T-cell (primary cell): ENCODE measurements around the gene CCDC30. TPM values are rescaled to one million over a fixed set of nuclear protein-coding genes. Genes with fewer than 3 reads are reported as not detected.

Source experiments
- ATAC-seq, 4 experiments: fragments of 200-7000 bp in 3 of 4; fragments of 150-1000 bp in 1 of 4; cut with Tn5 transposase; replicated peaks in 1 of 4; 1 replicate in 3 of 4; 2 replicates in 1 of 4; pipeline ENCODE4 v1.10.0; 2021; ENCODE audit warnings: moderate library complexity in 3 of 4, mild to moderate bottlenecking in 2 of 4, moderate number of reproducible peaks in 1 of 4
- CTCF ChIA-PET, 2 donors: fragments of 300-600 bp; sonication (Branson Sonifier 250); formaldehyde crosslinking; loops; one replicate each; lab custom pipeline; 2022; ENCODE audit warnings: antibody characterized with exemption in 2 of 2; lab: Charles Lee
- POLR2A ChIA-PET, 2 donors: fragments of 300-600 bp; sonication (Branson Sonifier 250); formaldehyde crosslinking; loops; one replicate each; lab custom pipeline; 2022; ENCODE audit warnings: antibody characterized with exemption in 2 of 2; lab: Charles Lee
- DNase-seq, 35 experiments: peaks; one replicate each; pipeline versions ENCODE4 v3.0.0 to v3.0.0-alpha.2; 2013 to 2023
- H3K27ac ChIP-seq: one replicate; pipeline ENCODE4 v1.5.1; 2013; ENCODE audit warnings: low read length
- H3K27me3 ChIP-seq, 2 experiments: replicated peaks in 1 of 2; 1 replicate in 1 of 2; 2 replicates in 1 of 2; pipeline versions ENCODE4 v1.6.1 to v1.7.0; 2013; ENCODE audit warnings: low read length in 1 of 2, mixed read lengths in 1 of 2; ENCODE audit not compliant: control insufficient read depth in 2 of 2, insufficient read depth in 2 of 2; ENCODE audit errors: extremely low read depth in 1 of 2
- H3K36me3 ChIP-seq, 2 donors: 1 replicate in 1 of 2; 2 replicates in 1 of 2; pipeline versions ENCODE4 v1.6.1 to v1.7.0; 2013; ENCODE audit warnings: low read length in 1 of 2; ENCODE audit not compliant: control insufficient read depth in 2 of 2, insufficient read depth in 1 of 2; ENCODE audit errors: extremely low read depth in 1 of 2
- H3K4me1 ChIP-seq, 2 experiments: 1 replicate in 1 of 2; 2 replicates in 1 of 2; pipeline versions ENCODE4 v1.6.1 to v1.7.0; 2013; ENCODE audit warnings: low read length in 2 of 2, mixed read lengths in 1 of 2; ENCODE audit not compliant: insufficient read depth in 2 of 2, control insufficient read depth in 1 of 2; ENCODE audit errors: extremely low read depth in 1 of 2
- H3K4me3 ChIP-seq, 2 donors: 1 replicate in 1 of 2; 2 replicates in 1 of 2; pipeline versions ENCODE4 v1.5.1 to v1.7.0; 2013; ENCODE audit warnings: mild to moderate bottlenecking in 2 of 2, low read length in 1 of 2, moderate library complexity in 1 of 2; ENCODE audit not compliant: control insufficient read depth in 1 of 2; ENCODE audit errors: extremely low read depth in 1 of 2
- H3K9me3 ChIP-seq: 2 replicates; pipeline ENCODE4 v1.7.0; 2013
- H3K27ac Mint-ChIP-seq, 2 donors: one replicate each; pipeline ENCODE4 v1.8.0; 2020 to 2021; ENCODE audit warnings: mild to moderate bottlenecking in 2 of 2, mixed read lengths in 2 of 2
- H3K27me3 Mint-ChIP-seq, 2 donors: one replicate each; pipeline ENCODE4 v1.8.0; 2021 to 2022; ENCODE audit warnings: mixed read lengths in 2 of 2
- H3K36me3 Mint-ChIP-seq: one replicate; pipeline ENCODE4 v1.8.0; 2021; ENCODE audit warnings: mixed read lengths
- H3K4me1 Mint-ChIP-seq, 3 donors: one replicate each; pipeline ENCODE4 v1.8.0; 2020 to 2022; ENCODE audit warnings: mixed read lengths in 3 of 3, mild to moderate bottlenecking in 1 of 3
- H3K4me3 Mint-ChIP-seq, 3 donors: one replicate each; pipeline ENCODE4 v1.8.0; 2020 to 2022; ENCODE audit warnings: mild to moderate bottlenecking in 3 of 3, mixed read lengths in 3 of 3, moderate library complexity in 3 of 3
- H3K9me3 Mint-ChIP-seq, 3 donors: one replicate each; pipeline ENCODE4 v1.8.0; 2020 to 2022; ENCODE audit warnings: mixed read lengths in 3 of 3
- WGBS: methylation state at CpG from one replicate; pipeline ENCODE4 v1.1.5; 2013; ENCODE audit warnings: missing lambda C conversion rate; ENCODE audit not compliant: insufficient coverage; 5-methylcytosine and 5-hydroxymethylcytosine counted together
- total RNA-seq, 35 experiments: library from RNA in 6 of 35; stranded (reverse) in 6 of 35; fragments of 120-200 nt in 1 of 35; gene quantifications; one replicate each; pipeline versions ENCODE4 v1.2.1 to v1.2.4 and lab custom pipeline; 2013 to 2026

CCDC30 gene
- total RNA-seq, 5 donors from 2014 or later (not counting 1 experiment from before 2014, with no cell fraction given): 3.3 to 6.3 (median 4.3) TPM

- DNase-seq (no peak), ATAC-seq (no peak)
- Histone ChIP-seq H3K27ac (no peak overlapping the region), H3K9me3 (no peaks in the 10 kb centered on the region), H3K4me1 (no peaks in the 10 kb centered on the region), H3K27me3 (no peaks in the 10 kb centered on the region), H3K4me3 (no peak overlapping the region), H3K36me3 (no peaks in the 10 kb centered on the region)
- Mint-ChIP-seq H3K27ac (no peak overlapping the region), H3K36me3 (no peaks in the 10 kb centered on the region), H3K27me3 (peaks cover 4 to 6% of the 10 kb centered on the region in 2 donors), H3K4me1 (no peaks in the 10 kb centered on the region), H3K4me3 (no peak overlapping the region), H3K9me3 (no peaks in the 10 kb centered on the region)
- 100% methylated on average over 1 of the region's 1 CpG for WGBS
- ChIA-PET POLR2A (no interaction called here), CTCF (no interaction called here)
Measured at GRCh38 chr1:42429603-42430002, 33.5 kb upstream of the CCDC30 start.

- Mint-ChIP-seq H3K4me1 (no peaks in the 10 kb centered on the region), H3K27ac (no peak overlapping the region), H3K4me3 (no peak overlapping the region), H3K36me3 (peaks cover 4% of the 10 kb centered on the region), H3K27me3 (peaks cover 0 to under 1% of the 10 kb centered on the region in 2 donors), H3K9me3 (no peaks in the 10 kb centered on the region)
- Histone ChIP-seq H3K9me3 (no peaks in the 10 kb centered on the region), H3K36me3 (no peaks in the 10 kb centered on the region), H3K27ac (no peak overlapping the region), H3K4me1 (no peaks in the 10 kb centered on the region), H3K4me3 (no peak overlapping the region), H3K27me3 (no peaks in the 10 kb centered on the region)
- ATAC-seq (no peak), DNase-seq (no peak)
- ChIA-PET CTCF (no interaction called here), POLR2A (no interaction called here)
- WGBS: 67% methylated on average over 1 of the region's 3 CpGs
Measured at GRCh38 chr1:42430286-42431135, 32.6 kb upstream of the CCDC30 start.

GRCh38 chr1:42431514-42431913 is 31.6 kb upstream of the CCDC30 start:
- Mint-ChIP-seq H3K4me3 (no peak overlapping the region), H3K4me1 (no peaks in the 10 kb centered on the region), H3K27me3 (no peaks in the 10 kb centered on the region), H3K36me3 (peaks cover 4% of the 10 kb centered on the region), H3K9me3 (no peaks in the 10 kb centered on the region), H3K27ac (no peak overlapping the region)
- H3K4me1 ChIP-seq: no peaks in the 10 kb centered on the region
- POLR2A ChIA-PET: no interaction called here
- H3K27me3 ChIP-seq: no peaks in the 10 kb centered on the region
- no peaks in the 10 kb centered on the region for H3K9me3 ChIP-seq
- no peaks in the 10 kb centered on the region for H3K36me3 ChIP-seq
- no peak overlapping the region for H3K27ac ChIP-seq
- WGBS: 100% methylated on average over 1 of the region's 3 CpGs
- H3K4me3 ChIP-seq: no peak overlapping the region
- CTCF ChIA-PET: no interaction called here
- no peak for DNase-seq
- no peak for ATAC-seq

GRCh38 chr1:42432714-42433113 is 30.4 kb upstream of the CCDC30 start:
- Histone ChIP-seq H3K9me3 (no peaks in the 10 kb centered on the region), H3K36me3 (no peaks in the 10 kb centered on the region), H3K27me3 (no peaks in the 10 kb centered on the region), H3K27ac (no peak overlapping the region), H3K4me1 (no peaks in the 10 kb centered on the region), H3K4me3 (no peak overlapping the region)
- CTCF ChIA-PET: no interaction called here
- DNase-seq (no peak), ATAC-seq (no peak)
- Mint-ChIP-seq H3K27ac (no peak overlapping the region), H3K27me3 (no peaks in the 10 kb centered on the region), H3K36me3 (peaks cover 4% of the 10 kb centered on the region), H3K4me3 (no peak overlapping the region), H3K4me1 (no peaks in the 10 kb centered on the region), H3K9me3 (no peaks in the 10 kb centered on the region)
- WGBS: 100% methylated on average over 2 of the region's 4 CpGs
- POLR2A ChIA-PET: no interaction called here

- no peak overlapping the region for H3K27ac ChIP-seq
- no peaks in the 10 kb centered on the region for H3K9me3 ChIP-seq
- 92% methylated on average over 5 of the region's 6 CpGs for WGBS
- Mint-ChIP-seq H3K36me3 (peaks cover 4% of the 10 kb centered on the region), H3K9me3 (no peaks in the 10 kb centered on the region), H3K4me3 (no peak overlapping the region), H3K27ac (no peak overlapping the region), H3K27me3 (no peaks in the 10 kb centered on the region), H3K4me1 (no peaks in the 10 kb centered on the region)
- H3K4me1 ChIP-seq: no peaks in the 10 kb centered on the region
- DNase-seq: no peak
- H3K4me3 ChIP-seq: no peak overlapping the region
- no peaks in the 10 kb centered on the region for H3K36me3 ChIP-seq
- no peaks in the 10 kb centered on the region for H3K27me3 ChIP-seq
- no peak for ATAC-seq
- CTCF ChIA-PET: no interaction called here
- POLR2A ChIA-PET: interaction anchor here in 1 of 2 donors (0.6 kb wide), 1 partner anchor 183 kb away, joined by 6 read pairs; no protein-coding TSS in a partner anchor
Measured at GRCh38 chr1:42433369-42433768, 29.7 kb upstream of the CCDC30 start.

- Mint-ChIP-seq H3K9me3 (no peaks in the 10 kb centered on the region), H3K36me3 (peaks cover 4% of the 10 kb centered on the region), H3K4me1 (no peaks in the 10 kb centered on the region), H3K27ac (no peak overlapping the region), H3K4me3 (no peak overlapping the region), H3K27me3 (no peaks in the 10 kb centered on the region)
- H3K36me3 ChIP-seq: no peaks in the 10 kb centered on the region
- CTCF ChIA-PET: no interaction called here
- POLR2A ChIA-PET: no interaction called here
- 100% methylated on average over 1 of the region's 4 CpGs for WGBS
- H3K9me3 ChIP-seq: no peaks in the 10 kb centered on the region
- no peak overlapping the region for H3K4me3 ChIP-seq
- H3K4me1 ChIP-seq: no peaks in the 10 kb centered on the region
- ATAC-seq (no peak), DNase-seq (no peak)
- H3K27ac ChIP-seq: no peak overlapping the region
- H3K27me3 ChIP-seq: no peaks in the 10 kb centered on the region
Measured at GRCh38 chr1:42434340-42434739, 28.7 kb upstream of the CCDC30 start.
